HG02588 (cell line): Measurements from ENCODE around the gene NOTCH3.
A peak's percentile ranks its signal among the peaks of the same experiment; 100 is the strongest.

Experiments used
- ATAC-seq: cut with Tn5 transposase; IDR thresholded peaks from one replicate; pipeline ENCODE4 v1.9.1; 2021; ENCODE audit warnings: mild to moderate bottlenecking, moderate library complexity; ENCODE audit not compliant: unreplicated experiment

Gene NOTCH3

DNA sequence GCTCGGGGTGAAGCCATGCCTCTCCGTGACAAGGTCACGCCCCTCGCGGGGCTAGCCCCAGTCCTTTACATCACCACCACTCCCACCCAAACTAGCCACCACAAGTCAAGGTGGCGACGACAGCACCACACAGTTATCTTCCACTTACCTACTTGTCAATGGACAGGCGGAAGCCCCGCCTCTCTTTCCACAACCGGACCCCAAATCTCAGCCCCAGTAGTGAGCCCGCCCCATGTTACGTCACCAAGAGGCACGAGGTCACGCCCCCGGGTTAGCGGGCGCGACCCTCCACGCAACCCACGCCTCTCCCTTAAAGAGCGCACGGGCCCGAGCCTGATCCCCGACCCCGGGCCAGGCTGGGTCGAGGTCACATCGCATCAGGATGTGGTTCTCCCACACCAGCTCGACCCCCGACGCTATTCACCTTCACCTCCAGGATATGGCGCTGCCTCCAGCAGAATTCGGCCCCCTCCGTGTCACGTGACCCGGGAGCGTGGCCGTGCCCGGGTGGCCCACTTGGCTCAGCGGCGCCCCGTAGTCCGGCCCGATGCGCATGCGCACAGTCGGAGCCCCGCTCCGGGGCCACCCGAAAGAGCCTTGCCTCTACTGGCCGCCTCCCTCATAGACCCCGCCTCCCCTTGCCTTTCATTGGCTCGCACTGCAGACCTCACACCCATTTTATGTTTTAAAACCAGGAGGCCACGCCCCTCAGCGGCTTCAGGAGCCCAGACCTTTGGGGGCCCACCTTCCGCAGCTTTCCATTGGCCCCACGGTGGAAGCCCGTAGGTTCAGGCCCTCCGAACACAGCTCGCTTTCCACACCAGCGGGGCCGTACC lies 75.3 kb downstream of the NOTCH3 start:
- ATAC-seq = peak; percentile 89

DNA sequence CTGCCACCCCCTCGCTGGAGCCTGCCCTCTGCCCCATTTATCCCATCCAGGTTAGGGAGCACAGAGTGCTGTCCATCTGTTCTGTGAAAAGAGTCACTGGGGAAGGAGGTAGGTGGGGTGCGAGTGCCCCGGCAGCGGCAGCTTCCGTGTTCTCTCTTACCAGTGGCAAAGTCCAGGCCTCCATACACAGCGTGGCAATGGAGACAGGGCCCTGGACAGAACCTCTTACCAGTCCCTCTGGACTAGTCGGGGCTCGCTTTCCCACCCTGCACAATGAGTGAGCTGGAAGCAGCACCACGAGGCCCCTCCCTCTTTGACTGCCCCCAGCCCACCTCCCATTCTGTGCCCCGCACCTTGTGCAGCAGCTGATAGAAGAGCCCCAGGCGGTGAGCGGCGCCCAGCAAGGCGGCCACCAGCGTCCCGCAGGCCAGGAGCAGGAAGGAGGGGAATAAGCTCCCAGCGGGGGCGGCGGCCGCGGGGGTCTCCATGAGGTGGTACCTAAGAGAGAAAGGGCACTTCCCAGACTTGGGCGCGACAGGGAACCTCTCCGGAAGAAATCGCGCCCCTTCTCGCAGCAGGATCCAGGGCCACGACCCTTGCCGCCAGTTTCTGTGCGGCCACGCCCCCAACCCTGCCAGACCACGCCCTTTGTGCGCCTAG lies 76.1 kb downstream of the NOTCH3 start:
- no peak for ATAC-seq

DNA sequence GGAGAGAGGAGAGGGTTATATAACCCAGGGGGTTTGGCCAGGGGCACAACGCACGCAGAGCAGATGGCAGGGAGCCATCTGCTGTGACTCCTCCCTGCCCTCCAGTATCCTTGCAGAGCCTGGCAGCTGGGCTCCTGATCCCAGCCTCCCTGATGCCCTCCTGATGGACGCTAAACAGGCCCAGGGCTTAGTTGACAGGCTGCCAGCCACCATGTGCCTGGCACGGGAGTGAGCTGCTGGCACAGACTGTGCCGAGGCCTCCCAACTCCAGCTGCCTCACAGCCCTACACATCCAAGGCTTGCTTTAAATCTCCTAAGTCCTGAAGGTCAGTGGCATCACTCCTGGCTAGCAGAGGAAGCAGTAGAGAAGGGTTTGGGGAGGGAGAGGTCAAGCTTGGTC lies 76.9 kb downstream of the NOTCH3 start:
- ATAC-seq = no peak

DNA sequence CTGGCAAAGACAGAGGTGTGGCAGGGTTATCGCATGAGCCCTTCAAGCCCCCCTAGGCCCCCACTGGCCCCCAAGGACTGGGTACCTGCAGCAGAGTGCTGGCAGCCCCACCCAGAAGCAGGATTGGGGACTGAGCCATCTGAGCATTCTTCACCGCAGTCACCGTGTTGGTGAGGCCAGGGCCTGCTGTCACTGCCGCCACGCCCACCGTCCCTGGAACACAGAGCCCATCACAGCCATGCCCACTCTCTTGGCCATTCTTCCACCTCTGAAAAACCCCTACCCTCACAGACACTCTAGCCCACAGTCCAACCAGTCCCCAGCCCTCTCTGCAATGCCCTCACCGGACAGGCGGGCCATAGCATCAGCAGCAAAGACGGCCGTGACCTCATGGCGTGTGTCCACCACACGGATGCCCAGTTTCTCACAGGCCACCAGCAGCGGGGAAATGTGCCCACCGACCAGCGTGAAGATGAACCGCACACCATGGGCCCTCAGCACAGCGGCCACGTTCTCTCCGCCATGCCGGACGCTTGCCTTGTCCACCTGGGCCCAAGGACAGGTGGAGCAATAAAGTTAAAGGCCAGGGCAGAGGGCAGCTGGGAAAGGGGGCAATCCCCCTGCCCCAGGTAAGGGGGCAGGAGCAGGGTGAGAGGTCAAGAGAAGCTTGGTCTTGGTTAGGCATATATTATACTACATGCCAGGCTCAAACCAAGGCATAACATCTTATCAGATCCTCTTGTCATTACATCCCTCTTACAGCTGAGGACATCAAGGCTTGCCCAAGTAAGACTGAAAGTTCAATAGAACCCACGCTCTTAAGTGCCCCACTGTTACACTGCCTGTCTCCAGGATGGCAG lies 77.5 kb downstream of the NOTCH3 start:
- no peak for ATAC-seq

- ATAC-seq = no peak
Observed at GRCh38 chr19:15122331-15123030, 78.3 kb downstream of the NOTCH3 start.

GRCh38 chr19:15120135-15121026 lies 80.4 kb downstream of the NOTCH3 start:
- no peak for ATAC-seq

- ATAC-seq = no peak
Observed at GRCh38 chr19:15118789-15119494, 81.9 kb downstream of the NOTCH3 start.

DNA sequence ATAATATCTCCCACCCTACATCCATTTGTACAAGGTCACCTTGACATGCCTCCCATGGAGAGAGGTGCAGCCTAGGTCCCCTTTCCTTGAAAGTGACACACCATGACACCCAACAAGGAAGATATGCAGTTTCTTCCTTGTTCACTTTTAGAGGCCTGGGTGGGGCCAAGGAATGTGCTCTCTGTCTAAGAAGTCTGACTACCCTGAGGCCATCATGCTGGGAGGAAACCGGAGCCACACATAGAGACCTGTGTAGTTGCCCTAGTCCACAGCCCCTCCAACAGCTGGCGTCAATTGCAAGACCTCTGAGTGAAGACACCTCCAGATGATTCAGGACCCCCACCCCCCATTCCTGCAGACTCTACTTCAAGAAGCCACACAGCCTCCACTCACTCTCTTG lies 82.5 kb downstream of the NOTCH3 start:
- no peak for ATAC-seq

- ATAC-seq = no peak
Observed at GRCh38 chr19:15116856-15117255, 83.9 kb downstream of the NOTCH3 start.

GRCh38 chr19:15115762-15116615 lies 84.8 kb downstream of the NOTCH3 start:
- ATAC-seq = no peak

GRCh38 chr19:15115080-15115479 lies 85.7 kb downstream of the NOTCH3 start:
- ATAC-seq = no peak

- no peak for ATAC-seq
Observed at GRCh38 chr19:15114153-15114540, 86.6 kb downstream of the NOTCH3 start.

GRCh38 chr19:15113245-15114152 lies 87.3 kb downstream of the NOTCH3 start:
- no peak for ATAC-seq

DNA sequence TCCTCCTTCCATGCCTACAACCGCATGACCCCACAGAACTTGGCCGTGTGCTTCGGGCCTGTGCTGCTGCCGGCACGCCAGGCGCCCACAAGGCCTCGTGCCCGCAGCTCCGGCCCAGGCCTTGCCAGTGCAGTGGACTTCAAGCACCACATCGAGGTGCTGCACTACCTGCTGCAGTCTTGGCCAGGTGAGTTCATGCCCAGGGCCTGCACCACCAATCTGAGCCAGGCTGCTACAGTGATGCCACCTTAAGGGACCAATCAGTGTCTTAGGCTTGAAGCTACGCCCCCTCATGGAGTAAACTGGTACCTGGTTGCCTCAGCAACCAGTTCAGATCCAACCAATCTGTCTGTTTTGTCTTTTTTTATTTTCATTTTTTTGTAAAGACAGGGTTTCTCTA lies 88.4 kb downstream of the NOTCH3 start:
- ATAC-seq = no peak

DNA sequence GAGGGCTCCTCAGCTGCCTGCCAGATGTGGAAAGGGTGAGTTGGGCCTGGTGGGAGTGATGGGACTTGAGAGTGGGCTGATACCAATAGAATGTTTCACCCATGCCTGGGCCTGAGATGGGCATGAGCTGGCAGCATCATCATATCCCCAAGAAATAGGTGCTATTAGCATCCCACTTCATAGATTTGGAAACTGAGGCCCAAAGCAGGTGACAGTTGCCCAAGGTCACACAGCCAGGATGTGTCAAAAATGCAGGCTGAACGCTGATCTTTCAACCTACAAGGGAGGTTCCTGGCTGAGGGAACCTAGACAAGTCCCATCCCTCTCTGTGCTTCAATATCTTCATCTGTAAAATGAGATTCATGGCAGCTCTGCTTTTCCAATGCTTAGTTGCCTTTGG lies 89.0 kb downstream of the NOTCH3 start:
- ATAC-seq = no peak

GRCh38 chr19:15110418-15110815 lies 90.4 kb downstream of the NOTCH3 start:
- no peak for ATAC-seq

DNA sequence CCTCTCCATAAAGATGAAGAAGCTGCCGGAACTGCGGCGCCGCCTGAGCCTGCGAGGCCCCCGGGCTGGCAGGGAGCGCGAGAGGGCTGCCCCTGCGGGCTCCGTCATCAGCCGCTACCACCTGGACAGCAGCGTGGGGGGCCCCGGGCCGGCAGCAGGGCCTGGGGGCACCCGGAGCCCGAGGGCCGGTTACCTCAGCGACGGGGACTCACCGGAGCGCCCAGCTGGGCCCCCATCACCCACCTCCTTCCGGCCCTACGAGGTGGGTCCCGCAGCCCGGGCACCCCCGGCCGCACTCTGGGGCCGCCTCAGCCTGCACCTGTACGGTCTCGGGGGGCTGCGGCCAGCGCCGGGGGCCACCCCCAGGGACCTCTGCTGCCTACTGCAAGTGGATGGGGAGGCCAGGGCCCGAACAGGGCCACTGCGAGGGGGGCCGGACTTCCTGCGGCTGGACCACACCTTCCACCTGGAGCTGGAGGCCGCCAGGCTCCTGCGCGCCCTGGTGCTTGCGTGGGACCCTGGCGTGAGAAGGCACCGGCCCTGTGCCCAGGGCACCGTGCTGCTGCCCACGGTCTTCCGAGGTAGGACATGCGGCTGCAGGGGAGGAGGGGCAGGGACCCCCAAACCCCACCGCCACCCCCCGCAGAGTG lies 90.9 kb downstream of the NOTCH3 start:
- ATAC-seq = no peak
